GM12878 (cell line): ENCODE results near the gene EHBP1. TPM values are rescaled to one million over a fixed set of nuclear protein-coding genes. Genes with fewer than 3 reads are reported as not detected.

Experiments used
- BCL3 ChIP-seq: IDR thresholded peaks from 2 replicates; pipeline ENCODE4 v1.6.1; 2011; ENCODE audit warnings: borderline replicate concordance, low read depth, mild to moderate bottlenecking, moderate library complexity, low read length; ENCODE audit not compliant: insufficient read depth, poor library complexity, severe bottlenecking
- E2F8 ChIP-seq: fragments of 450-650 bp; IDR thresholded peaks from 2 replicates; pipeline ENCODE4 v1.6.1; 2018; ENCODE audit warnings: mild to moderate bottlenecking, low read depth, moderate library complexity; ENCODE audit not compliant: partially characterized antibody
- EGR1 ChIP-seq, 2 experiments: IDR thresholded peaks; 1 replicate in 1 of 2; 2 replicates in 1 of 2; pipeline ENCODE4 v1.6.1; 2011 to 2012; ENCODE audit warnings: low read depth in 2 of 2, low read length in 2 of 2, borderline replicate concordance in 1 of 2, mild to moderate bottlenecking in 1 of 2, moderate library complexity in 1 of 2
- POLR2AphosphoS2 ChIP-seq: IDR thresholded peaks from 2 replicates; pipeline ENCODE4 v1.6.1; 2011; ENCODE audit warnings: low read depth, mild to moderate bottlenecking, low read length, improper control_type of control experiment, moderate library complexity
- POU2F2 ChIP-seq: IDR thresholded peaks from 3 replicates; pipeline ENCODE4 v1.6.1; 2011; ENCODE audit warnings: low read depth, mild to moderate bottlenecking, low read length, borderline replicate concordance
- RBBP5 ChIP-seq: fragments of 200-600 bp; sonication (generic); conservative IDR thresholded peaks from 2 replicates; pipeline ENCODE4 v1.6.1; 2016
- SMARCA5 ChIP-seq: fragments of 450-650 bp; IDR thresholded peaks from 2 replicates; pipeline ENCODE4 v1.6.1; 2017; ENCODE audit warnings: mild to moderate bottlenecking
- STAT3 ChIP-seq: IDR thresholded peaks from 2 replicates; pipeline ENCODE4 v1.6.1; 2011; ENCODE audit warnings: low read depth, low read length, improper control_type of control experiment
- TCF3 ChIP-seq: IDR thresholded peaks from 2 replicates; pipeline ENCODE4 v1.6.1; 2012; ENCODE audit warnings: low read depth, mild to moderate bottlenecking, low read length, borderline replicate concordance; ENCODE audit not compliant: insufficient read depth
- YBX1 ChIP-seq: fragments of 450-650 bp; IDR thresholded peaks from 2 replicates; pipeline ENCODE4 v1.6.1; 2016; ENCODE audit warnings: antibody characterized with exemption
- ZBTB11 ChIP-seq: fragments of 450-650 bp; formaldehyde crosslinking; IDR thresholded peaks from 2 replicates; pipeline ENCODE4 v1.5.0; 2022; ENCODE audit warnings: mild to moderate bottlenecking, missing genetic modification characterization
- ZNF687 ChIP-seq: fragments of 450-650 bp; IDR thresholded peaks from 2 replicates; pipeline ENCODE4 v1.6.1; 2017; ENCODE audit warnings: mild to moderate bottlenecking, moderate library complexity
- polyA plus RNA-seq, 11 experiments: library from polyadenylated mRNA; depleted of rRNA in 4 of 11; unstranded in 6 of 11; stranded (reverse) in 5 of 11; fragments of >200 nt; fragmentation: Nextera tagmentation in 4 of 11; fragmentation: Illumina TruSeq in 1 of 11; extraction: Ambion mirVana in 4 of 11; extraction: Trizol in 1 of 11; gene quantifications; 1 replicate in 1 of 11; 2 replicates in 10 of 11; pipeline versions ENCODE4 v1.2.1 to v1.2.3, GENCODE V29; 2011 to 2016; ENCODE audit warnings: inconsistent platforms in 2 of 11, missing spikeins in 2 of 11, low read depth in 1 of 11
- total RNA-seq, 4 experiments: library from RNA; depleted of rRNA in 3 of 4; stranded (reverse); fragments of >200 nt in 3 of 4; fragmentation: Illumina TruSeq in 1 of 4; extraction: Trizol in 1 of 4; gene quantifications; 2 replicates each; pipeline versions ENCODE4 v1.2.1 to v1.2.3, GENCODE V29; 2013 to 2021

Gene EHBP1
- total and polyA plus RNA-seq, 10 of the 15 experiments (the other 5 are each of a cell fraction or from before 2014, with no cell fraction given), result 5.7 to 26.1 (median 13.6) TPM

GRCh38 chr2:62705859-62706720, 577 bp downstream of the EHBP1 start (continued):
- TF ChIP-seq ZNF687, result no peak
- TF ChIP-seq POLR2AphosphoS2, result no peak
- TF ChIP-seq ZBTB11, result no peak
- TF ChIP-seq SMARCA5, result no peak
- no peak for TF ChIP-seq YBX1
- no peak for TF ChIP-seq POU2F2
- no peak for TF ChIP-seq STAT3
- TF ChIP-seq RBBP5, result no peak
- no peak; the same call in 1 of the 2 replicates for TF ChIP-seq TCF3
- TF ChIP-seq E2F8, result no peak
- no peak for TF ChIP-seq EGR1 (IDR thresholded peaks at IDR 0.05; ENCODE audit: borderline replicate concordance in 1 of 2, low read depth in 2 of 2, low read length in 2 of 2)
- TF ChIP-seq BCL3, result no peak
